ENCODE data around the gene EDEM2.

The EDEM2 gene

GRCh38 chr20:35092524-35093266, 54.4 kb downstream of the EDEM2 start, which contains the start of gene TRPC4AP:
TSS of gene TRPC4AP (minus strand) at chr20:35092807. CDS start at chr20:35092781, 26 bp downstream.
- peak within 1 kb of the TSS; percentile 97 for H3K4me3 ChIP-seq (ENCODE audit: low read depth, low read length)
- peaks cover under 1% of the 10 kb centered on the region; the same call in 1 of the 2 replicates for H3K36me3 ChIP-seq
- no peaks in the 10 kb centered on the region for H3K9me3 ChIP-seq (ENCODE audit: severe bottlenecking)
- H3K27me3 ChIP-seq (ENCODE audit: insufficient read depth, low read depth, severe bottlenecking): no peaks in the 10 kb centered on the region
- H3K27ac ChIP-seq: peak within 1 kb of the TSS; percentile 96
- peak; percentile 95 for TF ChIP-seq CTCF (IDR thresholded peaks at IDR 0.05; ENCODE audit: low read depth, low read length)
- DNase-seq: peak; percentile 84

- H3K27ac ChIP-seq: peak overlapping the region; percentile 96
- TF ChIP-seq CTCF (IDR thresholded peaks at IDR 0.05; ENCODE audit: low read depth, low read length): no peak
These were observed 55.2 kb downstream of the EDEM2 start for GRCh38 chr20:35091816-35092523.

GRCh38 chr20:35088231-35089145, 58.6 kb downstream of the EDEM2 start:
- Histone ChIP-seq H3K36me3 (peaks cover 4% of the 10 kb centered on the region; the same call in 1 of the 2 replicates), H3K27me3 (ENCODE audit: insufficient read depth, low read depth, severe bottlenecking) (no peaks in the 10 kb centered on the region), H3K27ac (no peak overlapping the region), H3K4me3 (ENCODE audit: low read depth, low read length) (no peak overlapping the region), H3K9me3 (ENCODE audit: severe bottlenecking) (no peaks in the 10 kb centered on the region)
- TF ChIP-seq CTCF (IDR thresholded peaks at IDR 0.05; ENCODE audit: low read depth, low read length): no peak
- no peak for DNase-seq

More at GRCh38 chr20:35091816-35092523, 55.2 kb downstream of the EDEM2 start:
- H3K4me3 ChIP-seq (ENCODE audit: low read depth, low read length): peak overlapping the region; percentile 97
- no peaks in the 10 kb centered on the region for H3K27me3 ChIP-seq (ENCODE audit: insufficient read depth, low read depth, severe bottlenecking)
- no peak for DNase-seq
- H3K36me3 ChIP-seq: peaks cover 4% of the 10 kb centered on the region; the same call in 1 of the 2 replicates
- H3K9me3 ChIP-seq (ENCODE audit: severe bottlenecking): no peaks in the 10 kb centered on the region

GRCh38 chr20:35087791-35088190, 59.3 kb downstream of the EDEM2 start:
- no peak for DNase-seq
- H3K9me3 ChIP-seq (ENCODE audit: severe bottlenecking): no peaks in the 10 kb centered on the region
- no peak for TF ChIP-seq CTCF (IDR thresholded peaks at IDR 0.05; ENCODE audit: low read depth, low read length)
- H3K36me3 ChIP-seq: peaks cover 4% of the 10 kb centered on the region; the same call in 1 of the 2 replicates
- no peak overlapping the region for H3K27ac ChIP-seq
- no peak overlapping the region for H3K4me3 ChIP-seq (ENCODE audit: low read depth, low read length)
- no peaks in the 10 kb centered on the region for H3K27me3 ChIP-seq (ENCODE audit: insufficient read depth, low read depth, severe bottlenecking)

GRCh38 chr20:35087355-35087754, 59.8 kb downstream of the EDEM2 start:
- no peak overlapping the region for H3K27ac ChIP-seq
- H3K27me3 ChIP-seq (ENCODE audit: insufficient read depth, low read depth, severe bottlenecking): no peaks in the 10 kb centered on the region
- no peak for TF ChIP-seq CTCF (IDR thresholded peaks at IDR 0.05; ENCODE audit: low read depth, low read length)
- no peak for DNase-seq
- peaks cover 4% of the 10 kb centered on the region; the same call in 1 of the 2 replicates for H3K36me3 ChIP-seq
- H3K9me3 ChIP-seq (ENCODE audit: severe bottlenecking): no peaks in the 10 kb centered on the region
- no peak overlapping the region for H3K4me3 ChIP-seq (ENCODE audit: low read depth, low read length)
